K562 (cell line): Measurements from ENCODE around the gene PLEKHA7. TPM values are rescaled to one million over a fixed set of nuclear protein-coding genes. Genes with fewer than 3 reads are reported as not detected.

Source experiments
- CHCHD3 ChIP-seq: fragments of 250-450 bp; sonication (Bioruptor Pico); IDR thresholded peaks from 2 replicates; pipeline ENCODE4 v2.1.2; 2022; ENCODE audit warnings: mild to moderate bottlenecking
- E2F3 ChIP-seq: fragments of 250-450 bp; sonication (Bioruptor Pico); IDR thresholded peaks from 2 replicates; pipeline ENCODE4 v1.4.0; 2020; ENCODE audit warnings: mild to moderate bottlenecking
- HDAC8 ChIP-seq: fragments of 450-650 bp; IDR thresholded peaks from 2 replicates; pipeline ENCODE4 v1.6.1; 2016; ENCODE audit warnings: mild to moderate bottlenecking, missing genetic modification characterization, moderate library complexity, missing compliant biosample characterization
- HSF4 ChIP-seq: fragments of 250-450 bp; sonication (Bioruptor Pico); IDR thresholded peaks from 2 replicates; pipeline ENCODE4 v2.1.2; 2022; ENCODE audit warnings: mild to moderate bottlenecking, moderate library complexity, borderline replicate concordance
- KAT7 ChIP-seq: sonication (generic); formaldehyde crosslinking; IDR thresholded peaks from 2 replicates; pipeline ENCODE4 v1.8.0; 2022; ENCODE audit warnings: missing genetic modification reagents, mild to moderate bottlenecking, borderline replicate concordance
- MAZ ChIP-seq, 2 experiments: fragments of 450-650 bp in 1 of 2; sonication (generic) in 1 of 2; formaldehyde crosslinking; IDR thresholded peaks in 1 of 2; conservative IDR thresholded peaks in 1 of 2; 2 replicates each; pipeline versions ENCODE4 v1.4.0 to v1.5.0; 2020; ENCODE audit warnings: mild to moderate bottlenecking in 1 of 2, missing genetic modification reagents in 1 of 2
- NCOA4 ChIP-seq: fragments of 450-650 bp; IDR thresholded peaks from 2 replicates; pipeline ENCODE4 v1.6.1; 2018; ENCODE audit warnings: mild to moderate bottlenecking; ENCODE audit not compliant: partially characterized antibody
- NFXL1 ChIP-seq: fragments of 450-650 bp; formaldehyde crosslinking; IDR thresholded peaks from 2 replicates; pipeline ENCODE4 v1.4.0; 2021; ENCODE audit warnings: mild to moderate bottlenecking
- NFYB ChIP-seq: IDR thresholded peaks from 2 replicates; pipeline ENCODE4 v1.6.1; 2011; ENCODE audit warnings: mild to moderate bottlenecking, moderate library complexity; ENCODE audit not compliant: insufficient read length; ENCODE audit errors: extremely low read depth
- PRPF4 ChIP-seq: fragments of 200-400 bp; formaldehyde crosslinking; IDR thresholded peaks from one replicate; pipeline ENCODE4 v1.6.1; 2017; ENCODE audit warnings: low read length, low read depth, mild to moderate bottlenecking; ENCODE audit not compliant: insufficient read depth, poor library complexity, severe bottlenecking
- SREBF1 ChIP-seq: fragments of 150-350 bp; IDR thresholded peaks from 2 replicates; pipeline ENCODE4 v1.6.1; 2014; ENCODE audit warnings: antibody characterized with exemption, low read depth, low read length, borderline replicate concordance
- TAF9B ChIP-seq: fragments of 450-650 bp; IDR thresholded peaks from 2 replicates; pipeline ENCODE4 v1.6.1; 2018; ENCODE audit warnings: mild to moderate bottlenecking; ENCODE audit not compliant: partially characterized antibody
- ZFPM2 ChIP-seq: fragments of 250-450 bp; sonication (Bioruptor Pico); IDR thresholded peaks from 2 replicates; pipeline ENCODE4 v1.5.1; 2022; ENCODE audit warnings: mild to moderate bottlenecking
- ZNF217 ChIP-seq: sonication (generic); formaldehyde crosslinking; IDR thresholded peaks from 2 replicates; pipeline ENCODE4 v1.8.0; 2022; ENCODE audit warnings: mild to moderate bottlenecking, missing genetic modification reagents
- ZNF224 ChIP-seq: sonication (generic); formaldehyde crosslinking; IDR thresholded peaks from 2 replicates; pipeline ENCODE4 v1.8.0; 2022; ENCODE audit warnings: mild to moderate bottlenecking, missing genetic modification reagents
- ZNF707 ChIP-seq: fragments of 250-450 bp; sonication (Bioruptor Pico); conservative IDR thresholded peaks from 2 replicates; pipeline ENCODE4 v1.8.0; 2022; ENCODE audit warnings: inconsistent platforms, mild to moderate bottlenecking, moderate library complexity
- polyA plus RNA-seq, 8 experiments: library from polyadenylated mRNA; depleted of rRNA in 4 of 8; stranded (reverse) in 5 of 8; unstranded in 3 of 8; fragments of >200 nt; fragmentation: Nextera tagmentation in 2 of 8; fragmentation: Illumina TruSeq in 1 of 8; extraction: Ambion mirVana in 2 of 8; extraction: Trizol in 1 of 8; gene quantifications; 2 replicates each; pipeline versions ENCODE4 v1.2.1 to v1.2.3, GENCODE V29; 2011 to 2014; ENCODE audit warnings: inconsistent platforms in 1 of 8, missing spikeins in 1 of 8
- total RNA-seq, 7 experiments: library from RNA; depleted of rRNA in 6 of 7; stranded (reverse); fragments of >200 nt in 6 of 7; fragmentation: Illumina TruSeq in 2 of 7; extraction: Trizol in 2 of 7; gene quantifications; 2 replicates each; pipeline versions ENCODE4 v1.2.1 to v1.2.3, GENCODE V29; 2011 to 2021; ENCODE audit warnings: low replicate concordance in 1 of 7
- TF ChIP-seq, protein P1 (sequence below): sonication (generic); formaldehyde crosslinking; IDR thresholded peaks from 2 replicates; pipeline ENCODE4 v1.8.1; 2023; ENCODE audit warnings: mild to moderate bottlenecking, missing genetic modification reagents, moderate library complexity
- TF ChIP-seq, protein P2 (sequence below), 2 experiments: fragments of 450-650 bp in 1 of 2; IDR thresholded peaks; 2 replicates each; pipeline ENCODE4 v1.6.1; 2011 to 2017; ENCODE audit warnings: low read depth in 2 of 2, antibody characterized with exemption in 1 of 2, borderline replicate concordance in 1 of 2, low read length in 1 of 2, mild to moderate bottlenecking in 1 of 2, mixed read lengths in 1 of 2; ENCODE audit not compliant: control insufficient read depth in 1 of 2
- TF ChIP-seq, protein P3 (sequence below): fragments of 250-450 bp; sonication (Bioruptor Pico); IDR thresholded peaks from 2 replicates; pipeline ENCODE4 v1.6.1; 2021; ENCODE audit warnings: mild to moderate bottlenecking
- TF ChIP-seq, protein P4 (sequence below): fragments of 450-650 bp; conservative IDR thresholded peaks from 2 replicates; pipeline ENCODE4 v1.6.1; 2016; ENCODE audit warnings: missing genetic modification characterization, low read depth, mild to moderate bottlenecking, control low read depth, missing compliant biosample characterization
- TF ChIP-seq, protein P5 (sequence below): fragments of 250-450 bp; sonication (Bioruptor Pico); IDR thresholded peaks from 2 replicates; pipeline ENCODE4 v1.8.0; 2022; ENCODE audit warnings: inconsistent platforms

The PLEKHA7 gene
- total and polyA plus RNA-seq, 9 of the 15 experiments (the other 6 are each of a cell fraction or from before 2014, with no cell fraction given) = 0.06 to 0.77 (median 0.20) TPM; not detected in 1

DNA sequence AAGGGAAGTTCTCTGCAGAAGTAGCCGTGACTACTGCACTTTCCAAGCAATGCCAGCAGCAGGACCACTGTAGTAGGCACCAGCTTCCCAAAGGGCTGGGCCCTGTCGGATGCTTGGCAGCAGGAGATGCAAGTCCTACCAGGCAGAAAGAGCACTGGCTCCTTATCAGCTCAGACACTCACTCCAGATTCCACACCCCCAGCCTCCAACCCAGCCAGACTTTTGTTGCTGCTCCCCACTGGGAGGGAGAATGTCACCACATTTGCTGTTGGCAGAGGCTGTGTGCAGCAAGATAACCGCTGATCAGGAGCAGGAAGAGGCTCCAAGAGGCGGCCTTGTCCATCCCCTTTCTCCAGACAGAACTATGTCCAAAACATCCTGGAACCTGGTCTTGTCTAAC, 157.0 kb downstream of the PLEKHA7 start (continued):
- TF ChIP-seq, protein P1, sequence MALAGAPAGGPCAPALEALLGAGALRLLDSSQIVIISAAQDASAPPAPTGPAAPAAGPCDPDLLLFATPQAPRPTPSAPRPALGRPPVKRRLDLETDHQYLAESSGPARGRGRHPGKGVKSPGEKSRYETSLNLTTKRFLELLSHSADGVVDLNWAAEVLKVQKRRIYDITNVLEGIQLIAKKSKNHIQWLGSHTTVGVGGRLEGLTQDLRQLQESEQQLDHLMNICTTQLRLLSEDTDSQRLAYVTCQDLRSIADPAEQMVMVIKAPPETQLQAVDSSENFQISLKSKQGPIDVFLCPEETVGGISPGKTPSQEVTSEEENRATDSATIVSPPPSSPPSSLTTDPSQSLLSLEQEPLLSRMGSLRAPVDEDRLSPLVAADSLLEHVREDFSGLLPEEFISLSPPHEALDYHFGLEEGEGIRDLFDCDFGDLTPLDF (CRISPR knock-in tag) = 0 out of 2 replicates have a peak, but pooled peaks have one; percentile 42
- TF ChIP-seq PRPF4 (no peak), NFYB (no peak), SREBF1 (no peak), ZNF707 (CRISPR knock-in tag) (no peak), NFXL1 (no peak), E2F3 (CRISPR knock-in tag) (no peak), NCOA4 (no peak), CHCHD3 (no peak), KAT7 (no peak), HSF4 (CRISPR knock-in tag) (no peak), ZFPM2 (CRISPR knock-in tag) (no peak), TAF9B (no peak), HDAC8 (tag) (no peak), ZNF224 (CRISPR knock-in tag) (no peak), ZNF217 (CRISPR knock-in tag) (no peak), MAZ (CRISPR knock-in tag; conservative IDR thresholded peaks at IDR 0.05 in 1 of 2, IDR thresholded peaks at IDR 0.05 in 1 of 2) (peak; percentile 23 to 89; a peak in 2 of 4 replicates)
- TF ChIP-seq, protein P2, sequence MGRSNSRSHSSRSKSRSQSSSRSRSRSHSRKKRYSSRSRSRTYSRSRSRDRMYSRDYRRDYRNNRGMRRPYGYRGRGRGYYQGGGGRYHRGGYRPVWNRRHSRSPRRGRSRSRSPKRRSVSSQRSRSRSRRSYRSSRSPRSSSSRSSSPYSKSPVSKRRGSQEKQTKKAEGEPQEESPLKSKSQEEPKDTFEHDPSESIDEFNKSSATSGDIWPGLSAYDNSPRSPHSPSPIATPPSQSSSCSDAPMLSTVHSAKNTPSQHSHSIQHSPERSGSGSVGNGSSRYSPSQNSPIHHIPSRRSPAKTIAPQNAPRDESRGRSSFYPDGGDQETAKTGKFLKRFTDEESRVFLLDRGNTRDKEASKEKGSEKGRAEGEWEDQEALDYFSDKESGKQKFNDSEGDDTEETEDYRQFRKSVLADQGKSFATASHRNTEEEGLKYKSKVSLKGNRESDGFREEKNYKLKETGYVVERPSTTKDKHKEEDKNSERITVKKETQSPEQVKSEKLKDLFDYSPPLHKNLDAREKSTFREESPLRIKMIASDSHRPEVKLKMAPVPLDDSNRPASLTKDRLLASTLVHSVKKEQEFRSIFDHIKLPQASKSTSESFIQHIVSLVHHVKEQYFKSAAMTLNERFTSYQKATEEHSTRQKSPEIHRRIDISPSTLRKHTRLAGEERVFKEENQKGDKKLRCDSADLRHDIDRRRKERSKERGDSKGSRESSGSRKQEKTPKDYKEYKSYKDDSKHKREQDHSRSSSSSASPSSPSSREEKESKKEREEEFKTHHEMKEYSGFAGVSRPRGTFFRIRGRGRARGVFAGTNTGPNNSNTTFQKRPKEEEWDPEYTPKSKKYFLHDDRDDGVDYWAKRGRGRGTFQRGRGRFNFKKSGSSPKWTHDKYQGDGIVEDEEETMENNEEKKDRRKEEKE (IDR thresholded peaks at IDR 0.05; ENCODE audit: borderline replicate concordance in 1 of 2, control insufficient read depth in 1 of 2, low read depth in 2 of 2, low read length in 1 of 2) = no peak
- TF ChIP-seq, protein P3, sequence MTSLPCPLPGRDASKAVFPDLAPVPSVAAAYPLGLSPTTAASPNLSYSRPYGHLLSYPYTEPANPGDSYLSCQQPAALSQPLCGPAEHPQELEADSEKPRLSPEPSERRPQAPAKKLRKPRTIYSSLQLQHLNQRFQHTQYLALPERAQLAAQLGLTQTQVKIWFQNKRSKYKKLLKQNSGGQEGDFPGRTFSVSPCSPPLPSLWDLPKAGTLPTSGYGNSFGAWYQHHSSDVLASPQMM (CRISPR knock-in tag) = no peak
- TF ChIP-seq, protein P4, sequence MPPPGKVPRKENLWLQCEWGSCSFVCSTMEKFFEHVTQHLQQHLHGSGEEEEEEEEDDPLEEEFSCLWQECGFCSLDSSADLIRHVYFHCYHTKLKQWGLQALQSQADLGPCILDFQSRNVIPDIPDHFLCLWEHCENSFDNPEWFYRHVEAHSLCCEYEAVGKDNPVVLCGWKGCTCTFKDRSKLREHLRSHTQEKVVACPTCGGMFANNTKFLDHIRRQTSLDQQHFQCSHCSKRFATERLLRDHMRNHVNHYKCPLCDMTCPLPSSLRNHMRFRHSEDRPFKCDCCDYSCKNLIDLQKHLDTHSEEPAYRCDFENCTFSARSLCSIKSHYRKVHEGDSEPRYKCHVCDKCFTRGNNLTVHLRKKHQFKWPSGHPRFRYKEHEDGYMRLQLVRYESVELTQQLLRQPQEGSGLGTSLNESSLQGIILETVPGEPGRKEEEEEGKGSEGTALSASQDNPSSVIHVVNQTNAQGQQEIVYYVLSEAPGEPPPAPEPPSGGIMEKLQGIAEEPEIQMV (tag) = no peak
- TF ChIP-seq, protein P5, sequence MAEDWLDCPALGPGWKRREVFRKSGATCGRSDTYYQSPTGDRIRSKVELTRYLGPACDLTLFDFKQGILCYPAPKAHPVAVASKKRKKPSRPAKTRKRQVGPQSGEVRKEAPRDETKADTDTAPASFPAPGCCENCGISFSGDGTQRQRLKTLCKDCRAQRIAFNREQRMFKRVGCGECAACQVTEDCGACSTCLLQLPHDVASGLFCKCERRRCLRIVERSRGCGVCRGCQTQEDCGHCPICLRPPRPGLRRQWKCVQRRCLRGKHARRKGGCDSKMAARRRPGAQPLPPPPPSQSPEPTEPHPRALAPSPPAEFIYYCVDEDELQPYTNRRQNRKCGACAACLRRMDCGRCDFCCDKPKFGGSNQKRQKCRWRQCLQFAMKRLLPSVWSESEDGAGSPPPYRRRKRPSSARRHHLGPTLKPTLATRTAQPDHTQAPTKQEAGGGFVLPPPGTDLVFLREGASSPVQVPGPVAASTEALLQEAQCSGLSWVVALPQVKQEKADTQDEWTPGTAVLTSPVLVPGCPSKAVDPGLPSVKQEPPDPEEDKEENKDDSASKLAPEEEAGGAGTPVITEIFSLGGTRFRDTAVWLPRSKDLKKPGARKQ (CRISPR knock-in tag) = no peak
